ENCODE results near the gene BEGAIN. TPM values are rescaled to one million over a fixed set of nuclear protein-coding genes. Genes with fewer than 3 reads are reported as not detected.

The BEGAIN gene
- total and polyA plus RNA-seq, 8 donors = 1.2 to 3.6 (median 2.0) TPM

- Histone ChIP-seq H3K4me1 (peaks cover 14 to 23% of the 10 kb centered on the region in 2 donors), H3K27me3 (no peaks in the 10 kb centered on the region), H3K4me3 (no peak overlapping the region), H3K36me3 (peaks cover 0 to 37% of the 10 kb centered on the region in 2 donors), H3K9me3 (no peaks in the 10 kb centered on the region), H3K27ac (no peak overlapping the region)
- DNase-seq (peak in 2 of 4 donors; percentile 15 to 53), ATAC-seq (no peak)
- intact Hi-C loops (cut with DNase I) = no loop called here
- TF ChIP-seq CTCF (IDR thresholded peaks at IDR 0.05) = no peak
These were observed 55.8 kb downstream of the BEGAIN start for GRCh38 chr14:100531152-100532121.

GRCh38 chr14:100530270-100531072 lies 56.7 kb downstream of the BEGAIN start:
- peaks cover 14 to 23% of the 10 kb centered on the region in 2 donors for H3K4me1 ChIP-seq
- peaks cover 0 to 44% of the 10 kb centered on the region in 2 donors for H3K36me3 ChIP-seq
- H3K27ac ChIP-seq = no peak overlapping the region
- intact Hi-C loops (cut with DNase I) = no loop called here
- no peaks in the 10 kb centered on the region for H3K9me3 ChIP-seq
- no peak for TF ChIP-seq CTCF (IDR thresholded peaks at IDR 0.05)
- no peaks in the 10 kb centered on the region for H3K27me3 ChIP-seq
- no peak for ATAC-seq
- peak in 2 of 4 donors; percentile 19 to 58 for DNase-seq
- no peak overlapping the region for H3K4me3 ChIP-seq

- no peak for ATAC-seq
- peak in 2 of 4 donors; percentile 26 to 75 for DNase-seq
- no peak overlapping the region for H3K27ac ChIP-seq
- peaks cover 0 to 44% of the 10 kb centered on the region in 2 donors for H3K36me3 ChIP-seq
- no peaks in the 10 kb centered on the region for H3K27me3 ChIP-seq
- TF ChIP-seq CTCF (IDR thresholded peaks at IDR 0.05) = no peak
- H3K4me3 ChIP-seq = no peak overlapping the region
- H3K4me1 ChIP-seq = peaks cover 14 to 20% of the 10 kb centered on the region in 2 donors
- H3K9me3 ChIP-seq = no peaks in the 10 kb centered on the region
- intact Hi-C loops (cut with DNase I) = no loop called here
These were observed 57.6 kb downstream of the BEGAIN start for GRCh38 chr14:100529561-100530031.

- no peaks in the 10 kb centered on the region for H3K27me3 ChIP-seq
- peak in 2 of 4 donors; percentile 29 to 62 for DNase-seq
- H3K4me1 ChIP-seq = peaks cover 13 to 14% of the 10 kb centered on the region in 2 donors
- H3K9me3 ChIP-seq = no peaks in the 10 kb centered on the region
- ATAC-seq = no peak
- TF ChIP-seq CTCF (IDR thresholded peaks at IDR 0.05) = no peak
- intact Hi-C loops (cut with DNase I) = no loop called here
- H3K27ac ChIP-seq = no peak overlapping the region
- peaks cover 0 to 44% of the 10 kb centered on the region in 2 donors for H3K36me3 ChIP-seq
- no peak overlapping the region for H3K4me3 ChIP-seq
These were observed 58.2 kb downstream of the BEGAIN start for GRCh38 chr14:100528962-100529560.

Measured in left lung (tissue), 10 donors.